ENCODE measurements around the gene CAMK1D. TPM values are rescaled to one million over a fixed set of nuclear protein-coding genes. Genes with fewer than 3 reads are reported as not detected.

Gene CAMK1D
- total and polyA plus RNA-seq, 2 donors (not counting 3 experiments of a cell fraction or from before 2014, with no cell fraction given) = 0.37 to 4.2 TPM

DNA sequence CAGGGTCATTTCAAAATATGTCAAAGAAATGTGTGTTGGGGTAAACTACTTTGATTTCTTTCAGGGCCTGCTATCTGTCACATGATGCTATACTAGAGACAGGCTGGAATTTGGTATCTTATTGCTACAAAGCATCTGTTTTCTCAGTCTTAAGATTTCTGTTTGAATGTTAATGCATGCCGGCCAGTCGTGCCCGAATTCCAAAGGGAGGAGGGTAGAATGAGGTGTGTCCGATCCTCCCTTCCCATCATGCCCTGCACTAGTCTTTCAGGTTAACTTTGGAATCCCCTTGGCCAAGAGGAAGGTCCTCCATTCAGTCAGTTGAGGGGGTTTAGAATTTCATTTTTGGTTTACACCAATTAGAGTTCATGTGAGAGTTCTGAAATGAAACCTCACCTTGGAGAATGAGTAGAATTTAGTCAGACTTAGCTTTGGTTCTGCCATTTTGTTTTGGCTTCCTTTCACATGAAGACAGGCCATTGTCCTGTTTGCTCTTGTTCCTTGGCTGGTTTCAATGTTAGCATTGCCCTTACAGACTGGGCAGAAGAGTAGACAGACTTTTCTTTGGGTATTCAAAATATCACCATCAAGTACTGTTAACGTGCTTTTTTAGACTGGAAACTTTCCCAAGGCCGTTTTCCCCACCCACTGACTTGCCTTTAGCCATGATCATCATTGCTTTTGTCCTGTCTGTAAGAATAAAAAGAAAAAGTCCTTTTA is 95.8 kb downstream of the CAMK1D start:
- no peak overlapping the region for H3K9ac ChIP-seq (replicated peaks; ENCODE audit: extremely low read depth, insufficient read depth, low read length)
- H3K9me3 ChIP-seq (replicated peaks; ENCODE audit: control insufficient read depth, insufficient read depth, low read length) = no peaks in the 10 kb centered on the region
- no peaks in the 10 kb centered on the region for H3K4me1 ChIP-seq (ENCODE audit: control insufficient read depth, extremely low read depth, insufficient read depth, low read length)
- no peak overlapping the region for H3K4me2 ChIP-seq (ENCODE audit: insufficient read depth, low read length)
- H3K4me3 ChIP-seq (replicated peaks in 1 of 3; ENCODE audit: insufficient read depth in 1 of 3, low read depth in 1 of 3, low read length in 3 of 3) = no peak overlapping the region
- H4K20me1 ChIP-seq (replicated peaks; ENCODE audit: control insufficient read depth, extremely low read depth, insufficient read depth, low read length) = no peaks in the 10 kb centered on the region
- no peak for TF ChIP-seq EZH2 (IDR thresholded peaks at IDR 0.05; ENCODE audit: borderline replicate concordance, low read depth, low read length, severe bottlenecking)
- TF ChIP-seq, protein P1, sequence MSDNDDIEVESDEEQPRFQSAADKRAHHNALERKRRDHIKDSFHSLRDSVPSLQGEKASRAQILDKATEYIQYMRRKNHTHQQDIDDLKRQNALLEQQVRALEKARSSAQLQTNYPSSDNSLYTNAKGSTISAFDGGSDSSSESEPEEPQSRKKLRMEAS (IDR thresholded peaks at IDR 0.05; ENCODE audit: insufficient read depth, insufficient read length) = no peak
- H2AFZ ChIP-seq (ENCODE audit: low read depth, low read length) = no peak overlapping the region
- no peak overlapping the region for H3K27ac ChIP-seq (ENCODE audit: insufficient read depth, low read depth, low read length)
- FAIRE-seq (peak; percentile 69), DNase-seq (ENCODE audit: low read depth, low spot score) (no peak)
- H3K36me3 ChIP-seq (ENCODE audit: control insufficient read depth in 2 of 2, extremely low read depth in 1 of 2, insufficient read depth in 2 of 2, low read length in 2 of 2) = no peaks in the 10 kb centered on the region
- H3K27me3 ChIP-seq (ENCODE audit: control insufficient read depth in 2 of 2, insufficient read depth in 2 of 2, low read length in 2 of 2) = no peaks in the 10 kb centered on the region
- no TSS peak for BruUV-seq (replicated peaks)
- ChIA-PET CTCF (no interaction called here), POLR2A (no interaction called here)
- no peaks in the 10 kb centered on the region for H3K79me2 ChIP-seq (ENCODE audit: control insufficient read depth, insufficient read depth, low read length)
- intact Hi-C loops (cut with micrococcal nuclease) = no loop called here
- H3K9me1 ChIP-seq (replicated peaks; ENCODE audit: control insufficient read depth, extremely low read depth, insufficient read depth, low read length) = no peaks in the 10 kb centered on the region
- dilution Hi-C loops (cut with MboI; ENCODE audit: extremely low pct_ligation_motif_present, low sequenced_read_pairs) = no loop called here

DNA sequence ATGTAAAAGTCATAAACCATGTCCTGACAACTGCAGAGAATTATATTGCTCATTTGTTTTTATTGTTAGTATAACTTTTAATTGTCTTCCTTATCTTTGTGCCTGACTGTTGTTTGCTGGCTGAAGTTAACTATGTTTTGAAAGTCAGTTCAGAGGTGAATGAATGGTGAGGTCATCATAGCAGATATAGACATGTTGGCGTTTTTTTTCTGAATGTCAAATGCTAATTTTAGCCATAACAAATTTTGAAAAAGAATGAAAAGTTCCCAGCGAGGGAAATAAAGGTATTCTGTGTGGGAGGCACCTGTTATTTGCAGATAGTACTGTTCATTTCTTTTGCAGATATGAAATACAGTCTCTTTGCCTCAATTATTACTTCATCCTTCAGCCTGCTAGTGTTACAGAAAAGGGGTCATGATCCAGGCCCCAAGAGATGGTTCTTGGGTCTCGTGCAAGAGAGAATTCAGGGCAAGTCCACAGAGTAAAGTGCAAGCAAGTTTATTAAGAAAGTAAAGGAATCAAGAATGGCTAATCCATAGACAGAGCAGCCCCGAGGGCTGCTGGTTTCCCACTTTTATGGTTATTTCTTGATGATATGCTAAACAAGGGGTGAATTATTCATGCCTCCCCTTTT is 96.5 kb downstream of the CAMK1D start:
- H3K9ac ChIP-seq (replicated peaks; ENCODE audit: extremely low read depth, insufficient read depth, low read length) = no peak overlapping the region
- DNase-seq (ENCODE audit: low read depth, low spot score) = peak; percentile 40
- H2AFZ ChIP-seq (ENCODE audit: low read depth, low read length) = no peak overlapping the region
- no peaks in the 10 kb centered on the region for H3K9me3 ChIP-seq (replicated peaks; ENCODE audit: control insufficient read depth, insufficient read depth, low read length)
- no peaks in the 10 kb centered on the region for H3K79me2 ChIP-seq (ENCODE audit: control insufficient read depth, insufficient read depth, low read length)
- BruUV-seq (replicated peaks) = no TSS peak
- H4K20me1 ChIP-seq (replicated peaks; ENCODE audit: control insufficient read depth, extremely low read depth, insufficient read depth, low read length) = no peaks in the 10 kb centered on the region
- no peak overlapping the region for H3K4me2 ChIP-seq (ENCODE audit: insufficient read depth, low read length)
- TF ChIP-seq JUN (IDR thresholded peaks at IDR 0.05; ENCODE audit: borderline replicate concordance, insufficient read depth, insufficient read length, low read depth) (no peak), FOS (IDR thresholded peaks at IDR 0.05; ENCODE audit: borderline replicate concordance, insufficient read depth, low read length) (no peak), GATA2 (IDR thresholded peaks at IDR 0.05; ENCODE audit: insufficient read depth, insufficient read length, low read depth, low read length) (no peak), EZH2 (IDR thresholded peaks at IDR 0.05; ENCODE audit: borderline replicate concordance, low read depth, low read length, severe bottlenecking) (no peak)
- TF ChIP-seq, protein P1 (IDR thresholded peaks at IDR 0.05; ENCODE audit: insufficient read depth, insufficient read length) = no peak
- peak; percentile 18 for FAIRE-seq
- H3K27me3 ChIP-seq (ENCODE audit: control insufficient read depth in 2 of 2, insufficient read depth in 2 of 2, low read length in 2 of 2) = no peaks in the 10 kb centered on the region
- dilution Hi-C loops (cut with MboI; ENCODE audit: extremely low pct_ligation_motif_present, low sequenced_read_pairs) (no loop called here), intact Hi-C loops (cut with micrococcal nuclease) (no loop called here)
- no peaks in the 10 kb centered on the region for H3K9me1 ChIP-seq (replicated peaks; ENCODE audit: control insufficient read depth, extremely low read depth, insufficient read depth, low read length)
- no peaks in the 10 kb centered on the region for H3K4me1 ChIP-seq (ENCODE audit: control insufficient read depth, extremely low read depth, insufficient read depth, low read length)
- POLR2A ChIA-PET = no interaction called here
- H3K36me3 ChIP-seq (ENCODE audit: control insufficient read depth in 2 of 2, extremely low read depth in 1 of 2, insufficient read depth in 2 of 2, low read length in 2 of 2) = no peaks in the 10 kb centered on the region
- CTCF ChIA-PET = no interaction called here
- no peak overlapping the region for H3K4me3 ChIP-seq (replicated peaks in 1 of 3; ENCODE audit: insufficient read depth in 1 of 3, low read depth in 1 of 3, low read length in 3 of 3)
- H3K27ac ChIP-seq (ENCODE audit: insufficient read depth, low read depth, low read length) = no peak overlapping the region

Measured in endothelial cell of umbilical vein (primary cell).